Activated naive CD4-positive, alpha-beta T cell (primary cell): ENCODE measurements around the gene ISG20.

Experiments used
- DNase-seq, 4 experiments: peaks; one replicate each; lab custom pipeline; 2025; lab: John Stamatoyannopoulos, UW

ISG20 gene

DNA sequence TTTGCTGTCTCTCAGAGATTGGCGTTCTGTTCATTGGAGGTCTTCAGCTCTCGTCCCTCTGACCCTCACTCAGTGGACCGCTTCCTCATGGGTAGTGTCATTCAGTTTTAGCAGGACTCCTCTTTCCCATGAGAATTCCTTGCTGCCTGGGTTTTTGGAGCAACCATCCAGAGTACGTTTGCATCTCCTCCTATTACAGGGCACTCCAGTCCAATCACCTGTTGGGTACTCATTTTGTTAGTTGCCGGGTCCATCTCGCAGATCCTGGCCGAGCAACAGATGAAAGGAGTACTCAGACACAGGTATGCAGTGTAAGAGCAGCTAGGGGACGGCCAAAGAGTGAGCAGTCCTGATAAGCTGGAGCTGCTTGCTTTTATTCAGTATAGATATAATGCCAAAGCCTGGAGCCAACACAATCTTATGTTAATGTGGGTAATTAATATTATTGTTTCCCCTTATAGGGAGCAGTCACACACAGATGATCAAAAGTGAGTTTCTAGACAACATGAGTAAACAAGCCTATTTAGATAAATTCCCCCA, 49.6 kb downstream of the ISG20 start:
- no peak for DNase-seq

DNA sequence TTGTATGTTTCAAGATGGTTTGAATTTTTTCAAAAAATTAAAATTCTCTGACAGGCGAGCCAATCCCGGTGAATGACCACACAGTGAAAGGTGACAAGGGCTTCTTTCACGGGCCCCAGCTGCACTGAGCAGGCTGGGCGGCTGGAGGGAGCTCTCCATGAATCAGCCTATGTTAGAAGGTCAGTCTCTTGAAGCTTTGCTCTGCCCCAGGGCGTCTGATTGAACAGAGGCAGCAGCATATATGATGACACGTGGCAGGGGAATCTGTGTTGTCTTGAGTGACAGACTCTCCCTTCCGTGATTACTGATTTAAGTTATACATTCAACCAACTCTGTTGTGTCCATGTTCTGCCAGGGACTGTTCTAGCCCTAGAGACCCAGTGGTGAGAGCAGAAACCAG, 51.5 kb downstream of the ISG20 start:
- no peak for DNase-seq

DNA sequence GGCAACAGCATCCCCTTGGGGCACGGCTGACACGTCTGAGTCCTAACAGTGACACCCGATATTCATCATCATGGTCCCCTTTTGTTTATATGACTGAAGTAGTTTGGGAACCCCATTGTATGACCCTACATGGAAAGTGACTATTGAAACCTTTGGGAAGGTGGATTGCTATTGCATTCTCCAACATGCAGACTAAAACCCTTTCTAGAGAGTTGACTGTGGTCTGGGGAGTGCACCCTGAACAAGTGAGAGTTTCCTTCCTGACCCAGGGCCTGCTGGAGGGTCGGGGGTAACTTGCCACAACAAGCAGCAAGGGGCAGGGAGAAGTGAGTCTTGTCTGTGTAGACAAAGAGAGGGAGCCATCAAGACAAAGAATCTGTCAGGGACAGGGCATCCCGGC, 54.4 kb downstream of the ISG20 start:
- DNase-seq = no peak

DNA sequence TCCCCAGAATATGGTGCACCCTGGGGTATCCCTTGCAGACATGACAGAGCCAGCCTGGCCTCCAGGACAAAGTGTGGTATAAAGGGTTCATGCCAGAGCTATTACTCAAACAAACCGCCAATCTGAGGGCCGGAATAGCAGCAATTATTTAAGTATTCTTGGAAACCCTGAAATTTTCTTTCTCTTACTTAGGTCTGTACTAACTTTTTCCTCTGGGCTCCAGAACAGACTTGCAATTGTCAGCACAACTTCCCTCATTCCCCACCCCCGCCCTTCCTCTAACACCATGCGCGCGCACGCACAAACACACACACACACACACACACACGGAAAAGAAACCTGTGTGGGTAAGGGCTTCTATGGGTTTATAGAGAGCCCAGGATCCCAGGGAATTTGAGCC, 56.3 kb downstream of the ISG20 start:
- no peak for DNase-seq

DNA sequence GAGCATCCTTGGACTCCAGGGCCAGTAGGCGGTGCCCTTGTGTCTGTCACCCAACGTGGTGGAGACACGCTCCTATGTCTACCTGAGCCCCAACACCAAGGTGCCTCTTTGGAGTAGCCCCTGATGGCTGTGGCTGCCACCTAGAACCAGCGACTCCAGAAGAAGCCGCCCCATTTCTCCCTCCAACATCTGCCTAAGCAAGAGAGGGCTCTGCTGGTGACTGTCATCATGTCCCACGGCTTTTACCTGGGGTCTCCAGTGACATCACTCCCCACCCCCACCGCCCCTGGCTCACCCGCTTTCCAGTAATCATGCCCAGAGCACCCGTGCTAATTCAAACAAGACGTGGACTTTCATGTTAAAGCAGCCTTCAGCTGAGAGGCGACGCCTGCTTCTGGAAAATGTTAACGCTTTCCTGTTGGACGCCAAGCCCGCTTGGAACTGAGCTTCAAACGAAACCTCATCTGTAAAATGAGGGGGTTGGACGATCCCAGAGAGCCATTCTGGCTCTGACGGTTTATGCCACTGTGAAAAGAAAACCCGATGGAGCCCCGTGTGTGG, 57.0 kb downstream of the ISG20 start:
- DNase-seq = no peak

DNA sequence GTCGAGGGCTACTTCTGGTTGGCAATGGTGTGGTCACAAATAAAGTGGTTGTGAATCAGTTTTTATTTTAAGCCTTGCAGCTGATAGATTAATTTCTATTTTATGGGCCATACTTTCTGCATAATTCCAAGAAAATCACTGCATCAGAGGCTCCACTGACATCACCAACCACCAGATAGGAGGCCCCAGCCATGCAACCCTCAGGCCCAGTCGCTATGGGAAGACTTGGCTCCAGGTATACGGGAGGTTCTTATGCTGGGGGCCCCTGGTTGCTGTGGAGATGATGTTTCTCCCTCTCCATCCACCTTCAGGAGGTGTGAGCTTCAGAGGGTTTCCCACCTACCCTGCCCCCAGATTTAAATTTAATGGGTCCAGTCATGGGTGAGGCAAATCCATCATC, 57.4 kb downstream of the ISG20 start:
- no peak for DNase-seq

DNA sequence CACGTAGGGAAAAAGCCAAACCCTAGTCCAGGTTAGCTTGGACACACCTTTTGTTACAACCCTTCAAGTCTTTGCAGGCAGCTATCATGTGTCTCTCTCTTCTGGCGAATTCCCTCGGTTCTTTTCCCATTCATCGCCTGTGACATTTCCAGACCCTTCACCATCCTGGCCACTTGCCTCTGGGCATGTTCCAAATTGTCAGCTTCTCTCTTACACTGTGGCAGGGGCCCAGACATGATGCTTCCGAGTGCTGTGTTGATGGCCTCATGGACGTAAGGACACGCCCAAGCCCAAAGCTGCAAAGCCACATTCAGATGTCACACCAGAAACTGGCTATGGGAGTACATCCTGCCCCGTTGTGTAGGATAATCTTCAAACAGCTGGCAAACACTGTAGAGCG, 58.5 kb downstream of the ISG20 start:
- no peak for DNase-seq

DNA sequence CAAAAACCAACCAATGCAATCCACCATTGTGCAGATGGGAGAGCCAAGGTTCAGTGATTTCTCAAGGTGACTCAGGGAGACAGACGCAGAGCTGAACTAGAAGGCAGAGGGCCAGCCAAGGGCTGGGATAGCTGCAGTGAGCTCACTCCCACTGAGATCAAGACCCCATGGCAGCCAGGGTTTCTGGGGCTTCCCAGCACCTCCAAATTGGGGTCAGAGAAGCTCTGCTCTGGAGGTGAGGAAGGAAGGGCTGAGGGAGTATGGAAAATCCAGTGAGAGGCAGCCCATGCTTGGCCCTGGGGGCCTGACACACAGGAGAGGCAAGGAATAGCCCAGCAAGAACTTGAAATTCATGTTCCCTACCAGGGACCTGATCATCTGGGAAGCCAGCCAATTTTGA, 61.0 kb downstream of the ISG20 start:
- DNase-seq = no peak

DNA sequence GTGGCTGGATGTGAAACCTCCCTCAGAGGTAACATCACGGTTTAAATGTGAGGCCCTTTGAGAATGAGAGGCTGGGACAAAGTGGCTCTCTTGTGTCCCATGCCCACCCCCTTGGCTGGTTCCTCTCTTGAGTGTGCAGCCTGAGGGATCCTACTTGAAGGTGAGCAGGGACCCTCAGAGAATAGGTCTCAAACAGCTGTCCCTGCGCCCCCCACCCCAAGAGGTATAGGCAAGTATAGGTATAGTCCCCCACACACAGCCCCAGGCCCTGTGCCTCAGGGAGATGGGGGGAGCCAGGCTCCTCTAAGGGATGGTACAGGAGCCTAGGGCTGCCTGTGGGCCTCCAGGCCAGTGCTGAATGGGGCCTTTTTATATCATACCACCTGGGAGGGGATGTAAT, 61.9 kb downstream of the ISG20 start:
- no peak for DNase-seq

DNA sequence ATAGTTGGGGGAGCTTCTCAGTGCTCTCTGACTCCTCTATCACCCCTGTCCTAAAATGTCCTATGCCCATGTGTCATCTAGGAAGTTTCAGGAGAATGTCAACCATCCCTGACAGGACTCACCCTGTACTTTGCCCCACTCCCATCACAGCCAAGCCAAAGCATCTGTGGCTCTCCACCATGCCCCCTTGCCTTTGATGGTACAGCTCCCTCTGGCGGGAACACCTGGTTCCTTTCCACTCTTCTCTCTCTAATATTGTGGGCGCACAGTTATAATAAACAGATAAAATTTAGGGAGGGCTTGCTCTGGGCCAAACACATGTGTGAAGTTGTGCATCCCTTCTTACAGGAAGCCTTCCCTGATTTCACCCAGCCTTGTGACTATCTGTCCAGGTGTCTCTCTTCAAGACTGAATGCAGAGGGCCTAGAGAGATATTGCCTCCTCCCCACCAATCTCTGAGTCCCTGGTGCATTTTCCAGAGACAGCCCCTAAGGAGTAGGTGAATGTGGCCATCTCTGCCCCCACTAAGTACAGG, 62.8 kb downstream of the ISG20 start:
- DNase-seq = peak in 1 of 4 experiments; percentile 8

DNA sequence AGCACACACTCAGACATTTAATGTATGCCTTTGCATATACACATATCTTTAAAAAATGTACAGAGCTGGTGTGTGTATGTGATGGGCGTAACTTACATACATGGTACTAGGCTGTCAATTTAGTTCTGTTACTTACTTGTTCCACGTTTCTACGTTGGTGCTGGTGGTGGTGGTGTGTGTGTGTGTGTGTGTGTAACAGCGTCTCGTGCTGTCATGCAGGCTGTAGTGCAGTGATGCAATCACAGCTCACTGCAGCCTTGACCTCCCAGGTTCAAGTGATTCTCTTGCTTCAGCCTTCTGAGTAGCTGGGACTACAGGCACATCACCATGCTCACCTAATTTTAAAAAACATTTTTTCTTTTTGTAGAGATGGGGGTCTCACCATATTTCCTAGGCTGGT, 64.2 kb downstream of the ISG20 start:
- DNase-seq = no peak

DNA sequence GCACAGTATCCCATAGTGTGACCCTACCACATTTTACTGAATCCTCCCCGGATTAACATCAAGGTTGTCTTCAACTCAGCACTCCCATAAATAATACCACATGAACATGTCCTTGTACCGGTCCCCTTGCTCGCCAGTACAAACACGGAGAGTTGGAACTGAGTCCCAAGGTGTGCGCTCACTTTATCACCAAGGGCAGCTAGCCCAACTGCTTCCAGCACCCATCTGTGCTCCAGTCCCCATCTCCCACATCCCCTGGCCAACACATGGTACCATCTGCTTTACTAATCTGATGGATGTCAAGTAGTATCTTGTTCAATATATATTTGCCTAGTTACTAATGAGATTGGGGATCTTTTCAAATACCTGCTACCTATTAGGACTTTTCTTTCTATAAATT, 64.7 kb downstream of the ISG20 start:
- DNase-seq = no peak

DNA sequence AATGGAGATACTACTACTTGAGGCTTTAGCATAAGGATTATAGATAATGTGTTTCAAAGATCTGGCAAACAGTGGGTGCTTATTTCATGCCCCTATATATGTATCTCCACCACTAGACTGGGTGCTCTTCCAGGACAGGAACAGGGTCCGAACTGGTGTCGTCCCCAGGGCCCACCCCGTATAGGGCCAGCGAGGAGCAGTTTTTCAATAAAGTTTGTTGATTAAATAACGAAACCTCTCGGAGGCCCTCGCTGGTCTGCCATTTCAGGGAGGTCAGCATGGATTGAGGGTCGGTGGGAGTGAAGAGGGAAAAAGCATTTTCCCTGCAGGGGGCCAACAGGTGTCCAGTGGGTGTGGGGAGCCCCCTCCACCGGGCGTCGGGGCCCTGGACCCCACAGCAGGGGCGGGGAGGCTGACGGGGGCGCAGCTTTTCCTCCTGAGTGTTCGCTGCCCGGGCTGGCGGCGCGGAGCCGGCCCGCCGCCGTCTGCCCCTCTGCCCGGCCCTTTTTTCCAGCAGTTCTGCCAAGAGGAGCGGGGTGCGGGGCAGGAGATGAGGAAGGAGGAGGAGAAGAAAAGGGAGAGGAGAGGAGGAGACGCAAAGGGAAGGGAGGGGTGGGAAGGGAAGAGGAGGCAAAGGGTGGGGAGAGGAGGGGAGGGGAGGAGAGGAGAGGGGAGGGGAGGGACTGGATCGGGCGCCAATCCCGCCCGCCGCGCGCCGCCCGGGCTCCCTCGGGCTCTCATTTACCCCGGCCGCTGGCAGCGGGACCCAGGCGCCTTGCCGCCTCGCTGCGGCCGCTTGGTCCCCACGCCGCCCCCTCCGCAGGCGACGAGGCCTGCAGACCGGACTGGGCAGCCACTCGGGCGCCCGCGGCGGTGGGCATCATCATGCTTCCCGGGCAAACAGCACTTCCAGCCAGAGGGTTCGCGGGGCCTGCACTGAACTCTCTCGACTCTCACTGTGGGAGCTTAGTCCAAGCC, 66.3 kb downstream of the ISG20 start:
- DNase-seq = no peak

DNA sequence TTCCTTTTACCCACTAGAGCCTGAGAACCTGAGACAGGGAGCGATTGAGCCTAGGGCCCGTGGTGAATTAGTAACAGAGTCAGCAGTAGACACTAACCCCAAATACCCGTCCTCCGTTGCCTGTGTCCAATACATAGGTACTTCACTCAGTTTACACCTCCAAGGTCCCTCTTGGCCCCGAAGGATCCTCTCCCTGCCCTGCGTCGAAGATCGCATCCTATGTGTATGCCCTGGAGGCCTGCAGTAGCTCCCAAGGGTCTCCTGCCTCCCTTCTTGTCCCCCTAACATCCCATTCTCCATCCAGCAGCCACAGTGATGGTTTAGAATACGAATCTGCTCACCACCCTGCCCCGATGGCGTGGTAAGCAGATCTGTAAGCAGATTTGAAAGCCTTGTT, 67.0 kb downstream of the ISG20 start:
- DNase-seq = no peak
